Stimulated activated CD8-positive, alpha-beta memory T cell treated with anti-CD3 and anti-CD28 coated beads, Interleukin-12 subunit alpha, Interleukin-12 subunit beta, amount 100 ng/mL, for 4 hours (primary cell): Measurements from ENCODE around the gene ARSA.
"Not testable (repeated sequence)": the region's sequence is repeated elsewhere in the genome, so short reads cannot be mapped to it uniquely, and the experiment has no call there.

ENCODE experiments used
- DNase-seq: peaks from one replicate; pipeline ENCODE4 v3.0.0-alpha.2; 2020; ENCODE audit warnings: low read depth

Gene ARSA

GRCh38 chr22:50621948-50622722 lies 5.8 kb downstream of the ARSA start:
- DNase-seq, result no peak

- no peak for DNase-seq
Observed at GRCh38 chr22:50621356-50621880, 6.5 kb downstream of the ARSA start.

GRCh38 chr22:50620593-50621355 lies 7.2 kb downstream of the ARSA start:
- no peak for DNase-seq

- DNase-seq, result not testable (repeated sequence)
Observed at GRCh38 chr22:50614296-50614695, 13.7 kb downstream of the ARSA start.

GRCh38 chr22:50613291-50613981 lies 14.5 kb downstream of the ARSA start:
- no peak for DNase-seq

GRCh38 chr22:50612528-50613221 lies 15.3 kb downstream of the ARSA start:
- DNase-seq, result no peak

- DNase-seq, result no peak
Observed at GRCh38 chr22:50612168-50612527, 15.8 kb downstream of the ARSA start.

- DNase-seq, result no peak
Observed at GRCh38 chr22:50611341-50612060, 16.5 kb downstream of the ARSA start.

GRCh38 chr22:50610581-50610980 lies 17.4 kb downstream of the ARSA start:
- no peak for DNase-seq

GRCh38 chr22:50610041-50610451 lies 17.9 kb downstream of the ARSA start:
- no peak for DNase-seq

GRCh38 chr22:50609599-50609998 lies 18.4 kb downstream of the ARSA start:
- no peak for DNase-seq

GRCh38 chr22:50608996-50609395 lies 19.0 kb downstream of the ARSA start:
- no peak for DNase-seq

- DNase-seq, result not testable (repeated sequence)
Observed at GRCh38 chr22:50608058-50608840, 19.7 kb downstream of the ARSA start.

- DNase-seq, result no peak
Observed at GRCh38 chr22:50607659-50608020, 20.3 kb downstream of the ARSA start.

GRCh38 chr22:50606946-50607658 lies 20.9 kb downstream of the ARSA start:
- DNase-seq, result no peak

- no peak for DNase-seq
Observed at GRCh38 chr22:50606165-50606945, 21.6 kb downstream of the ARSA start.

- no peak for DNase-seq
Observed at GRCh38 chr22:50605613-50606074, 22.3 kb downstream of the ARSA start.

- no peak for DNase-seq
Observed at GRCh38 chr22:50605002-50605612, 22.8 kb downstream of the ARSA start.
